ENCODE measurements around the gene KCNH3.

GRCh38 chr12:49580572-49581535, 42.0 kb downstream of the KCNH3 start:
- TF ChIP-seq CTCF (IDR thresholded peaks at IDR 0.05) (peak; percentile 64 to 90 (median 83)), POLR2A (IDR thresholded peaks at IDR 0.05) (no peak)
